HG02885 (cell line): Measurements from ENCODE around the gene COL3A1.

Experiments
- ATAC-seq: cut with Tn5 transposase; IDR thresholded peaks from one replicate; pipeline ENCODE4 v1.9.1; 2021; ENCODE audit warnings: mild to moderate bottlenecking; ENCODE audit not compliant: unreplicated experiment, poor library complexity

COL3A1 gene

GRCh38 chr2:188973641-188974040 lies 532 bp upstream of the COL3A1 start:
- no peak for ATAC-seq

- no peak for ATAC-seq
Observed at GRCh38 chr2:188975497-188976102, 1.4 kb downstream of the COL3A1 start.

- no peak for ATAC-seq
Observed at GRCh38 chr2:188976545-188977268, 2.5 kb downstream of the COL3A1 start.

GRCh38 chr2:188977317-188977716 lies 3.1 kb downstream of the COL3A1 start:
- no peak for ATAC-seq

GRCh38 chr2:188978291-188979081 lies 4.3 kb downstream of the COL3A1 start:
- peak; percentile 89 for ATAC-seq

GRCh38 chr2:188979187-188980114 lies 5.3 kb downstream of the COL3A1 start:
- ATAC-seq = peak; percentile 24

- ATAC-seq = no peak
Observed at GRCh38 chr2:188983427-188984064, 9.4 kb downstream of the COL3A1 start.

GRCh38 chr2:188984065-188984491 lies 9.9 kb downstream of the COL3A1 start:
- no peak for ATAC-seq

- no peak for ATAC-seq
Observed at GRCh38 chr2:188984680-188985079, 10.5 kb downstream of the COL3A1 start.

- ATAC-seq = no peak
Observed at GRCh38 chr2:188986839-188987238, 12.7 kb downstream of the COL3A1 start.

GRCh38 chr2:188993247-188993646 lies 19.1 kb downstream of the COL3A1 start:
- no peak for ATAC-seq

- ATAC-seq = no peak
Observed at GRCh38 chr2:188997263-188997662, 23.1 kb downstream of the COL3A1 start.

- ATAC-seq = no peak
Observed at GRCh38 chr2:189000221-189000620, 26.0 kb downstream of the COL3A1 start.

- no peak for ATAC-seq
Observed at GRCh38 chr2:189002079-189002478, 27.9 kb downstream of the COL3A1 start.

- no peak for ATAC-seq
Observed at GRCh38 chr2:189008555-189009262, 34.5 kb downstream of the COL3A1 start.

GRCh38 chr2:189010536-189010935 lies 36.4 kb downstream of the COL3A1 start:
- ATAC-seq = no peak

GRCh38 chr2:189012351-189012750 lies 38.2 kb downstream of the COL3A1 start:
- ATAC-seq = no peak

GRCh38 chr2:189013031-189013430 lies 38.9 kb downstream of the COL3A1 start:
- ATAC-seq = no peak
